HEK293 (cell line): Measurements from ENCODE around the gene METTL22.
A peak's percentile ranks its signal among the peaks of the same experiment; 100 is the strongest.

Experiments
- CTCF ChIA-PET: fragments of 350-600 bp; formaldehyde crosslinking; extraction: SDS; loops from one replicate; lab custom pipeline; 2021; ENCODE audit warnings: antibody characterized with exemption; lab: Yijun Ruan, JAX
- POLR2A ChIA-PET: fragments of 300-600 bp; formaldehyde crosslinking; extraction: SDS; loops from one replicate; lab custom pipeline; 2020; ENCODE audit warnings: antibody characterized with exemption, inconsistent platforms; lab: Yijun Ruan, JAX
- H3K27ac ChIP-seq: fragments of 200-500 bp; sonication (Bioruptor generic); 2 replicates; pipeline ENCODE4 v1.5.1; 2014; ENCODE audit warnings: low read depth, low read length, control low read depth, inconsistent platforms; ENCODE audit errors: extremely low read depth
- H3K36me3 ChIP-seq, 2 experiments: fragments of 200-500 bp in 1 of 2; sonication (Bioruptor generic) in 1 of 2; 1 replicate in 1 of 2; 2 replicates in 1 of 2; pipeline ENCODE4 v1.5.1; 2014 to 2017; ENCODE audit warnings: inconsistent platforms in 2 of 2, low read length in 2 of 2; ENCODE audit not compliant: control insufficient read depth in 2 of 2, insufficient read depth in 1 of 2
- H3K4me1 ChIP-seq: fragments of 200-500 bp; sonication (Bioruptor generic); 2 replicates; pipeline ENCODE4 v1.5.1; 2014; ENCODE audit warnings: mild to moderate bottlenecking, low read length, inconsistent platforms; ENCODE audit not compliant: control insufficient read depth, insufficient read depth
- H3K4me3 ChIP-seq: 2 replicates; pipeline ENCODE4 v1.5.1; 2011; ENCODE audit warnings: low read depth, mild to moderate bottlenecking, control low read depth, low read length, moderate library complexity
- H3K9me3 ChIP-seq: fragments of 200-500 bp; sonication (Bioruptor generic); 2 replicates; pipeline ENCODE4 v1.5.1; 2014; ENCODE audit warnings: low read depth, low read length, inconsistent platforms; ENCODE audit not compliant: control insufficient read depth, insufficient read depth
- CTCF ChIP-seq: fragments of 450-650 bp; formaldehyde crosslinking; IDR thresholded peaks from 2 replicates; pipeline ENCODE4 v1.5.1; 2016; ENCODE audit warnings: missing biosample characterization, missing genetic modification characterization
- KLF16 ChIP-seq: fragments of 450-650 bp; formaldehyde crosslinking; IDR thresholded peaks from 2 replicates; pipeline ENCODE4 v1.5.1; 2017; ENCODE audit warnings: missing biosample characterization, missing genetic modification characterization
- MEIS1 ChIP-seq: sonication (generic); formaldehyde crosslinking; IDR thresholded peaks from 2 replicates; pipeline ENCODE4 v1.8.1; 2022; ENCODE audit warnings: missing genetic modification reagents, mild to moderate bottlenecking, borderline replicate concordance
- ZBTB17 ChIP-seq: fragments of 450-650 bp; formaldehyde crosslinking; IDR thresholded peaks from 2 replicates; pipeline ENCODE4 v1.5.1; 2016; ENCODE audit warnings: missing biosample characterization, missing genetic modification characterization
- ZBTB26 ChIP-seq: fragments of 450-650 bp; formaldehyde crosslinking; optimal IDR thresholded peaks from 2 replicates; pipeline ENCODE3; 2016; ENCODE audit warnings: missing biosample characterization, mild to moderate bottlenecking, missing genetic modification characterization
- ZBTB48 ChIP-seq: fragments of 450-650 bp; formaldehyde crosslinking; IDR thresholded peaks from 2 replicates; pipeline ENCODE4 v1.5.1; 2016; ENCODE audit warnings: missing biosample characterization, missing genetic modification characterization
- ZFP69B ChIP-seq: fragments of 450-650 bp; formaldehyde crosslinking; IDR thresholded peaks from 2 replicates; pipeline ENCODE4 v1.5.1; 2016; ENCODE audit warnings: missing biosample characterization, missing genetic modification characterization
- ZNF19 ChIP-seq: fragments of 450-650 bp; formaldehyde crosslinking; IDR thresholded peaks from 2 replicates; pipeline ENCODE4; 2016; ENCODE audit warnings: missing biosample characterization, missing genetic modification characterization, low read depth
- ZNF239 ChIP-seq: fragments of 450-650 bp; formaldehyde crosslinking; IDR thresholded peaks from 2 replicates; pipeline ENCODE4 v1.5.1; 2016; ENCODE audit warnings: missing biosample characterization, missing genetic modification characterization
- ZNF394 ChIP-seq: fragments of 450-650 bp; formaldehyde crosslinking; IDR thresholded peaks from 2 replicates; pipeline ENCODE4 v1.5.1; 2016; ENCODE audit warnings: missing biosample characterization, missing genetic modification characterization, mild to moderate bottlenecking, moderate library complexity, borderline replicate concordance
- ZNF433 ChIP-seq: fragments of 450-650 bp; formaldehyde crosslinking; IDR thresholded peaks from 2 replicates; pipeline ENCODE4 v1.5.1; 2016; ENCODE audit warnings: missing biosample characterization, missing genetic modification characterization, low read depth
- ZNF449 ChIP-seq: fragments of 450-650 bp; formaldehyde crosslinking; IDR thresholded peaks from 2 replicates; pipeline ENCODE4 v1.5.1; 2017; ENCODE audit warnings: missing biosample characterization, mild to moderate bottlenecking, missing genetic modification characterization, moderate library complexity
- ZNF48 ChIP-seq: fragments of 450-650 bp; formaldehyde crosslinking; IDR thresholded peaks from 2 replicates; pipeline ENCODE4 v1.5.1; 2016; ENCODE audit warnings: missing biosample characterization, missing genetic modification characterization
- ZNF596 ChIP-seq: fragments of 450-650 bp; IDR thresholded peaks from 2 replicates; pipeline ENCODE4 v1.5.0; 2018; ENCODE audit warnings: missing biosample characterization, mild to moderate bottlenecking, missing genetic modification characterization, moderate library complexity
- ZNF639 ChIP-seq: fragments of 450-650 bp; formaldehyde crosslinking; IDR thresholded peaks from 2 replicates; pipeline ENCODE4 v1.5.1; 2016; ENCODE audit warnings: missing biosample characterization, missing genetic modification characterization
- ZNF654 ChIP-seq: fragments of 450-650 bp; formaldehyde crosslinking; IDR thresholded peaks from 2 replicates; pipeline ENCODE4 v1.5.1; 2016; ENCODE audit warnings: low read depth, missing biosample characterization, missing genetic modification characterization
- TF ChIP-seq, protein P1 (sequence below): fragments of 450-650 bp; formaldehyde crosslinking; conservative IDR thresholded peaks from 2 replicates; pipeline ENCODE4 v1.5.1; 2016; ENCODE audit warnings: low read depth, missing biosample characterization, missing genetic modification characterization
- TF ChIP-seq, protein P2 (sequence below): fragments of 450-650 bp; formaldehyde crosslinking; conservative IDR thresholded peaks from 2 replicates; pipeline ENCODE4 v1.5.1; 2016; ENCODE audit warnings: low read depth, missing biosample characterization, missing genetic modification characterization

The METTL22 gene

DNA sequence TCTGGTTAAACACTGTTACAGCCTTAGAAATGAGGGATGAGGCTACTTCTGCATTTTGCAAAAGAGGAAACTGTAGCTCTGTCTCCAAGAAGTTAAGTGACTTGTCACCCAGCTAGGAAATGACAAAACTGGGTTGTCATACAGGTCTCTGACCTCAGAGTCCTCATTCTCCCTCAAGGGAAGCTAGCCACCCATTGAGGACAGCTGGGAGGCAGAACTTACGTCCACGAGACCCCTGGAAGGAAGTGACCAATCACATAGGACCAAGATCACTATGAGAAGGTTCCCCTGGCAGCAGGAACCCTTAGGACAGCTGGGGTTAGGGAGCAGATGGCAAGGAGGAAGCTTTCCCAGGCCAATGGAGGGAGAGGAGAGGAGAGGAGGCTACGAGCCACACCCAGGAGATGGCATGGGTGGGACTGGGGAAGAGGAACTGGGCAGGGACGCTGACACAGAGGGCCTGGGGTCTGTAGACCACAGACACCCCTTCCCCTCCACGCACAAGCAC lies 11.2 kb downstream of the METTL22 start (continued):
- TF ChIP-seq, protein P1, sequence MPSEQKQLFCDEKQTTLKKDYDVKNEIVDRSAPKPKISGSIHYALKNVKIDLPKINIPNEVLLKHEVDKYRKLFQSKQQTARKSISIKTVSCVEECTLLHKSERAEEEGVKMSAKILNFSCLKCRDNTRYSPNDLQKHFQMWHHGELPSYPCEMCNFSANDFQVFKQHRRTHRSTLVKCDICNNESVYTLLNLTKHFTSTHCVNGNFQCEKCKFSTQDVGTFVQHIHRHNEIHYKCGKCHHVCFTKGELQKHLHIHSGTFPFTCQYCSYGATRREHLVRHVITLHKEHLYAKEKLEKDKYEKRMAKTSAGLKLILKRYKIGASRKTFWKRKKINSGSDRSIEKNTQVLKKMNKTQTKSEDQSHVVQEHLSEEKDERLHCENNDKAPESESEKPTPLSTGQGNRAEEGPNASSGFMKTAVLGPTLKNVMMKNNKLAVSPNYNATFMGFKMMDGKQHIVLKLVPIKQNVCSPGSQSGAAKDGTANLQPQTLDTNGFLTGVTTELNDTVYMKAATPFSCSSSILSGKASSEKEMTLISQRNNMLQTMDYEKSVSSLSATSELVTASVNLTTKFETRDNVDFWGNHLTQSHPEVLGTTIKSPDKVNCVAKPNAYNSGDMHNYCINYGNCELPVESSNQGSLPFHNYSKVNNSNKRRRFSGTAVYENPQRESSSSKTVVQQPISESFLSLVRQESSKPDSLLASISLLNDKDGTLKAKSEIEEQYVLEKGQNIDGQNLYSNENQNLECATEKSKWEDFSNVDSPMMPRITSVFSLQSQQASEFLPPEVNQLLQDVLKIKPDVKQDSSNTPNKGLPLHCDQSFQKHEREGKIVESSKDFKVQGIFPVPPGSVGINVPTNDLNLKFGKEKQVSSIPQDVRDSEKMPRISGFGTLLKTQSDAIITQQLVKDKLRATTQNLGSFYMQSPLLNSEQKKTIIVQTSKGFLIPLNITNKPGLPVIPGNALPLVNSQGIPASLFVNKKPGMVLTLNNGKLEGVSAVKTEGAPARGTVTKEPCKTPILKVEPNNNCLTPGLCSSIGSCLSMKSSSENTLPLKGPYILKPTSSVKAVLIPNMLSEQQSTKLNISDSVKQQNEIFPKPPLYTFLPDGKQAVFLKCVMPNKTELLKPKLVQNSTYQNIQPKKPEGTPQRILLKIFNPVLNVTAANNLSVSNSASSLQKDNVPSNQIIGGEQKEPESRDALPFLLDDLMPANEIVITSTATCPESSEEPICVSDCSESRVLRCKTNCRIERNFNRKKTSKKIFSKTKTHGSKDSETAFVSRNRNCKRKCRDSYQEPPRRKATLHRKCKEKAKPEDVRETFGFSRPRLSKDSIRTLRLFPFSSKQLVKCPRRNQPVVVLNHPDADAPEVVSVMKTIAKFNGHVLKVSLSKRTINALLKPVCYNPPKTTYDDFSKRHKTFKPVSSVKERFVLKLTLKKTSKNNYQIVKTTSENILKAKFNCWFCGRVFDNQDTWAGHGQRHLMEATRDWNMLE = no peak
- TF ChIP-seq KLF16 = no peak
- no peak for TF ChIP-seq ZBTB26
- TF ChIP-seq ZNF433 (tag by site-specific recombination) = no peak
- TF ChIP-seq ZNF449 (tag by site-specific recombination) = no peak
- TF ChIP-seq, all 188 proteins: peak for 0

- H3K9me3 ChIP-seq = no peaks in the 10 kb centered on the region
- H3K27ac ChIP-seq = no peak overlapping the region
- no peak overlapping the region for H3K4me3 ChIP-seq
- peaks cover 10 to 92% of the 10 kb centered on the region in 2 experiments for H3K36me3 ChIP-seq
- H3K4me1 ChIP-seq = no peaks in the 10 kb centered on the region
- ChIA-PET POLR2A (no interaction called here), CTCF (interaction anchor here (0.6 to 3.2 kb wide), 14 partner anchors 10 to 516 kb away, joined by 3 to 13 read pairs (median 3); no protein-coding TSS in a partner anchor)
- TF ChIP-seq ZNF596 (no peak), ZNF639 (tag by site-specific recombination) (no peak), ZNF394 (tag by site-specific recombination) (no peak), ZNF239 (tag by site-specific recombination) (no peak), MEIS1 (CRISPR knock-in tag) (no peak), ZFP69B (no peak), CTCF (tag by site-specific recombination) (peak; percentile 58; the same call in 1 of the 2 replicates), ZBTB48 (no peak), ZBTB17 (no peak), ZNF654 (tag by site-specific recombination) (peak; percentile 23), ZNF48 (tag by site-specific recombination) (no peak), ZNF19 (no peak)
- TF ChIP-seq, protein P2, sequence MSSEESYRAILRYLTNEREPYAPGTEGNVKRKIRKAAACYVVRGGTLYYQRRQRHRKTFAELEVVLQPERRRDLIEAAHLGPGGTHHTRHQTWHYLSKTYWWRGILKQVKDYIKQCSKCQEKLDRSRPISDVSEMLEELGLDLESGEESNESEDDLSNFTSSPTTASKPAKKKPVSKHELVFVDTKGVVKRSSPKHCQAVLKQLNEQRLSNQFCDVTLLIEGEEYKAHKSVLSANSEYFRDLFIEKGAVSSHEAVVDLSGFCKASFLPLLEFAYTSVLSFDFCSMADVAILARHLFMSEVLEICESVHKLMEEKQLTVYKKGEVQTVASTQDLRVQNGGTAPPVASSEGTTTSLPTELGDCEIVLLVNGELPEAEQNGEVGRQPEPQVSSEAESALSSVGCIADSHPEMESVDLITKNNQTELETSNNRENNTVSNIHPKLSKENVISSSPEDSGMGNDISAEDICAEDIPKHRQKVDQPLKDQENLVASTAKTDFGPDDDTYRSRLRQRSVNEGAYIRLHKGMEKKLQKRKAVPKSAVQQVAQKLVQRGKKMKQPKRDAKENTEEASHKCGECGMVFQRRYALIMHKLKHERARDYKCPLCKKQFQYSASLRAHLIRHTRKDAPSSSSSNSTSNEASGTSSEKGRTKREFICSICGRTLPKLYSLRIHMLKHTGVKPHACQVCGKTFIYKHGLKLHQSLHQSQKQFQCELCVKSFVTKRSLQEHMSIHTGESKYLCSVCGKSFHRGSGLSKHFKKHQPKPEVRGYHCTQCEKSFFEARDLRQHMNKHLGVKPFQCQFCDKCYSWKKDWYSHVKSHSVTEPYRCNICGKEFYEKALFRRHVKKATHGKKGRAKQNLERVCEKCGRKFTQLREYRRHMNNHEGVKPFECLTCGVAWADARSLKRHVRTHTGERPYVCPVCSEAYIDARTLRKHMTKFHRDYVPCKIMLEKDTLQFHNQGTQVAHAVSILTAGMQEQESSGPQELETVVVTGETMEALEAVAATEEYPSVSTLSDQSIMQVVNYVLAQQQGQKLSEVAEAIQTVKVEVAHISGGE (tag by site-specific recombination) = no peak
Measured at GRCh38 chr16:8634991-8635736, 13.7 kb downstream of the METTL22 start.
